NCI-H2107 treated with DMSO at 0.1 percent for 48 hours (cell line): Measurements from ENCODE around the gene CARS1.

ENCODE experiments used
- DNase-seq: peaks from one replicate; lab custom pipeline; 2025; ENCODE audit not compliant: unreplicated experiment; lab: John Stamatoyannopoulos, UW

CARS1 gene

DNA sequence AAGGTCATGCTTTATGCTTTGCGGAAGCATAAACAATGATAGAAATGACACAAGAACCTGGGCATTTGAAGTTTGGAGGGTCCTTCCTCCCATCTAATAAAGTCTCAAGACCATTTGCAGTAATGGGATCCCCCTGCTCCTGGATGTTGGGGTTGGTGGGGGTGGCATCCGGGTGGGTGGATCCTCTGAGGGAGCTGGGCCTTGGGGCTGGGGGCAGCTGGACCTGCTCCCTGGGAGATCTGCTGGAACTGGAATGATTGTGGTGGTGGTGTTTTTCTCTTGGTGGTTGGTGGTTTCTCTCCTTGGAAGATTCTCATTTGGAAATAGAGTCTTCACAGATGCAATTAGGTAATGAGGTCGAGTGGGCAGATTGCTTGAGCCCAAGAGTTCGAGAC is 62.9 kb downstream of the CARS1 start:
- no peak for DNase-seq

DNA sequence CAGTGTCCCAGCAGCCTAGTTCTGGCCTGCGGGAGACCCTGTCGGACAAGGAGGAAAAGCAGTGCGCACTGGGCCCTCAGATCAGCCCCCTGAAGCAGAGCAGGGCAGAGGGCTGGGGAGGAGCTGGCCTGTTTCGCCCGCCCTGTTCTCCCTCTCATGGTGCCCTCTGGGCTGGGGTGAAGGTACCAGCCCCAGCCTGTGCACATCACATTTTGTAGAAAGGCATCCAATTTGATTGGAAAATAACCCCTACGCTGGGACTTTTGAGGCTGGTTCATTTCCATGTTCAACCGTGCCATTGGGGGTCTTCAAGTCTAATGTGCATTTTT is 64.3 kb downstream of the CARS1 start:
- DNase-seq, result no peak

DNA sequence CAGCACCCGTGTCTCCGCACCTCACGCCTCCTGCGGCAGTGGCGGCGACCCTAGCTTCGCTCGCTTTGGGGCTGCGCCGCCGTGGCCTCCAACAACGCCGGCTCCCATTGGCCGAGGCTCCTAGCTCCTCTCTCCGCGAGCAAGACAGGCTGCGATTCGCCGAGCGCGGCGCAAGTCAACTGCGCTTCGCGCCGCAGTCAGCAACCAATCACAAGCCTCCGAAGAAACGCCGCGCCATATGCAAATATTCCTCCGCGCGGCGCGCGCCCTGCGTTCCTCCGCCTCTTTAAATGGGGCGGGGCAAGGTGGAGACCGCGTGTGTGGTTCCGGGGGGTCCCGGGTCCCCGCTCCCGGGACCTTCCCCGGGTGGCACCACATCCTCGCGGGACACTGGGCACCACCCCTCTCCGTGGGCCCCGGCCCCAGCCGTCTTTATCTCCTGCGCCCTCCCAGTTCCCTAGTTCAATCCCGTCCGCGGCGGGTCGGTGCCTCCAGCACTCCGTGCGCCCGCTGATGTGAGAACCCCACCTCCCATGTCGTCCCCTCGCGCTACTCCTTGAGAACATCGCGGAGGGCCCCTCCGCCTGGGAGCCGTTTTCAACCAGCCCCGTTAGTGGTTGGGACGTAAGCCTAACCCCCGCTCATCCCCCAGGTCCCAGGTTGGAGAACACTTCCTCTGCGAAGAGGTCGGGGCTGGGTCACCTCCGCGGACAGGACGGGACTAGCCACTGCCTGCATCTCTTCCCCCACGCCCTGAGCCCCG is 64.8 kb downstream of the CARS1 start, which contains the start of gene NAP1L4:
NAP1L4 (minus strand) TSS at position 96 of the 763 bp plus-strand sequence. CDS start 13,109 bp downstream, outside the sequence.
- peak; percentile 86 for DNase-seq

DNA sequence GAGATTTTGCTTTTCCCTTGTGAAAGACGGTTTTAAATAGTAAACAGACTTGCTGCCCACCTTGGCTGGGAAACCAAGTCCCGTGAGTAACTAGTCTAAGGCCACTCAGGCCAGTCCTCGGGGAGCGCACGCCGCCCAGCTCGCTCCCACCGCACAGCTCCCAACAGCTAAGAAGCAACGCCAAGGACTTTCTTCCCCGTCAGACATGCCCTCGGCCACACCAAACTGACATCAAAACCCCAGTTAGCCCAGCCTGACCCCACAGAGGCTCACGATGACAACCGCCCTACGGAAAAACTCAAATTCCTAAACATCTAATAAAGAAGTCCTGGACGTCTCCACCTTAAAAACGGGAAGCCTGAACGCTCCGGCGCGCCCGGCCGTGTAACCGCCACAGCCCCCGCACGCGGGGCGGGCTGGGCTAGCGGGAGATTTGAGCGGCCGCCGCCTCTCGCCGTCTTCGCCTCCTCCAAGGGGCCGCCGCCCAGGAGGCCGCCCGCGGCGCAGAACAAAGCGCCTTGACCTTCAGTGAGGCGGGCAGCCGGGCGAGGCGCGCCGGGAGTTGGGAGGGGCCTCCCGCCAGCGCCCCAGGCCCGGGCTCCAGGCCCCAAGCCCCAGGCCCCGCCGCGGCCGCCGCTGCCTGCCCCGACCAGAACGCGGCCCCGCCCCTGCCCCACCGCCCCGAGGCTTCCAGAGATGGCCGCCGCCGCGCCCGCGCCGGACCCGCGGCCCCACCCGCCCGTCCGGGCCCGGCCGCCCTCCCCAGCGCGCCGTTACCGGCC is 65.6 kb downstream of the CARS1 start:
- no peak for DNase-seq

DNA sequence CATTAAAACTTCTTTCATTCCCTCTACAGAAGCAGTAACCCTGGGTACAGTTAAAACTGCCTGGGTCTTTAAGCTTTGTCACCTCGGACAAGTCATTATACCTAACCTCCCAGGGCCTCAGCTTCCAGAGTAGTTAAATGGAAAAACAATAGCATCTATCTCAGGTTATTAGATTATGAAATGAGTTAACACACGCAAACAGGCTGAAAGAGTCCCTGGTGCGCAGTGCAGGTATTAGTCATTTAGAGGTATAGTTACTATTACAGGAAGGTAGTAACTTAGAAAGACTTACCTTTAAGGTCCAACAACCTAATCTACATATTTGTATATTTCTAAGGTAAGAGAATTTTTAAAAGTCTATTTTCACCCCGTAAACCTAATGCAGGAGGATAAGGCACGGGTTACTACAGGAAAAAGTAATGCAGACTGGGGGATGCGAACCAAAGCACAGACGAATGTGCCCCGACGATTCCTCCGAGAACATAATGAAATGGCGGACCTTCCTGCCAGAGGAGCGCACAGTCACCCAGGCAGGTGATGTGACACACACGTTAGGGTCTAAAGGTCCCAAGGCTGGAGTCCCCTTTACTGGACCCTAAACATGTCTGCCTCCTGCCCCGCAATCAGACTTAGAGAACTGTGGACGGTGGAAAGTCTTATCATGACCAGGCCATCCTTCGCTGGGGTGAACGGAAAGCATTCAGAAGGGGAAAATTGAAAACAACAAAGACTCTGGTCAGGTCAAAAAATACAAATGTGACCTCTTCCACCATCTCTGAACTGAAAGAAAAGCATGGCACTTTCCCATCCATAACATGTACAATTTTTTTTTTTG is 66.4 kb downstream of the CARS1 start:
- no peak for DNase-seq

DNA sequence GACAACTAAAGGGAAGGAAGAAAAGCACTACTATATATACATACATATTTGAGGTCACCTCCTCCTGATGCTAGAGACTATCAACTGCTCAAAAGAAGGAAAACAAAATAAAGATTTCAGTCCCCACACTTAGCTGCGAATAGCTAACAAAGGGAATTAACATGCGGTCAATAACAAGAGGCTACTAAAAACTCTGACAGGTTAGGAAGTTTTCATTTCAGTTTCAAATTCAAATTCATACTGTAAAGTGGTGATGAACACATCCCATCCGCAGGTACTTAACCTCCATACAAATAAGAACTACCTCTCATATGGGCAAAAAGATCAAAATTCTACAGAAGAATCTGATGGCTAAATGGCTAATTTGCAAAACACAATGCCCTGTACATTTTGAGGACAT is 67.7 kb downstream of the CARS1 start:
- DNase-seq, result no peak

DNA sequence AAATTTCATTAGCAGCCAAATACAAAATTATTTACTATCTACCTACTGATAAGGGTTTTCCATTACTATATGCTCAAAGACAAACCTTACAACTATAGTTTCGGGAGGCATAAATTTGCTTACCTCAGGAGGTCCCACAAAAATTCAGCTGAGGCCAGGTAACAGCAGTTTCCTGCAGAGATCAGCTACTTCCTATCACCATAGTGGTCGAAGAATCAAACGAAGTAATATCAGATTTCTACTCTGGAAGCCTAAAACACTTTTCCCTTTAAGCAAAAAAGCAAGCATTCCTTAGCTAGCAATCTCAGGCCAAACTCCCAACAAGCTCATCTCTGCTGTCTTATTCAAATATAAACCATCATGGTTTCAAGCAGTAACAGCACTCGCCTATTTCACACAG is 68.2 kb downstream of the CARS1 start:
- DNase-seq, result no peak

DNA sequence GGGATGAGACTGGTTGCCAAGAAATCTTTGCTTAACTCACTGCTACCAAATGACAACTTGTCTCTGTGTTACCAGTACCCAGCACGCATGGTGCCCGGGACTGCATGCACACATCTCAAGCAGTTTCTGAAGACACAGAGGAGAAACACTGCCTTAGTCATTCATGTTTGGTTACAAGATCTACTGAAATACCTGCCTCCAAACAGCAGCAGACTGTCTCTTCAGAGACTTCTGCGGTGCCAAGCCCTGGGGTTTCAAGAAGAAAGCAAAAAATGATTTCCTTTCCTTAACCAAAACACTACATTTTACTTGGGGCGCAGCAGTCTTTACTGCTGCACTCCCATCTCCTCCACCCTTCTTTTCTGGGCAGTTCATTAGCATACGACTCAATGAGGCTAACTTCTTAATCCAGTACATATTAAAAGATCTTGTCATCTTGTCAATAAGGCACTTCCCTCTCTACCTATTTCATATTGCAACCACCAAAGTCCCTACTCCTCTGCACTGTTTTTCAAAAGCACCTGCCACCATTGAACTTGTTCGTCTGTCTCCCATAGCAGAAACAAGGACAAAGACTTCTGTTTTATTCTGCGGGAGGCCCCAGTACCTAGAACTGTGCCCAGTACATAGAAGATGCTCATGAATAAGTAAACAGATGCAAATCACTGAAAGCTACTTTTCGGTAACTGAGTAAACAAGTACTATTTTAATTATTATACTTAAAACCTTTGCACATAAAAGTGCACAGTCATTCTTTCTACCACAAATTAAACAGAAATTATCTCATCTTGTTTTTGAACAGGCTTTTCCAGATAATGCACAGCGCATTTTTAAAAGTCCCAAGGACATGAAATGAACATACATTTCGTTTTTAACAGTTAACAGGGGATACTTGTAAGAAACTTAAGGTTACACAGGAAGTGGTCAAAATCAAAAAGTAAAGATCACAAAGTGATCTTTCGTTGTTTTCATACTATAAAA is 69.1 kb downstream of the CARS1 start:
- no peak for DNase-seq

DNA sequence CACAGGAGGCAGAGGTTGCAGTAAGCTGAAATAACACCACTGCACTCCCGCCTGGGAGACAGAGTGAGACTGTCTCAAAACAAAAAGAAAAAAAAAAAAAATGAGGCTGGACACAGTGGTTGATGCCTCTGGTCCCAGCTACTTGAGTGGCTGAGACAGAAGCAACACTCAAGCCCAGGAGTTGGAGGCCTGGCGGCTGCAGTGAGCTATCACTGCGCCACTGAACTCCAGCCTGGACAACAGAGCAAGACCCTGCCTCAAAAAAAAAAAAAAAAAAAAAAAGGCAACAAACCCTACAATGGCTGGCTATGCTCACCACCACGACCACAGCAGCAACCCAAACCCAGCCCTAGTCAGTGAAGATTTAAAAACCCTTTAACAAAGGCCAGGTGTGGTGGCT is 73.3 kb downstream of the CARS1 start:
- no peak for DNase-seq

DNA sequence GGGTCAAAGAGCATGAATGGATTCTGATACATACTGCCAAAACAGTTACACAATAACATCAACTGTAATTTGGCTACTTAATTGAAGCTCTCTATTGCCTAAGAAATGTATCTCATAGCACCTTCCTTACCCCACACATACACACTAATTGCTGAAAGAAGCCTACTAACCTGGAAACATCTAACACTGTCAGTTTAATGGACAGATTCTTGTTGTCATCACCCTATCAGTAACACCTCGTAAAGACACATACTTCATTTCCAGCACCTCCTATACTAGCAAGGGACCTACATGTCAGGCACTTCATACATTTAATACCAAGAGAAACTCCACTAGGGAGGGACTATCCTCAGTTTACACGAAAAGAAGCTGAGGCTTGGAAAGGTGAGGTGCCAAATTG is 75.0 kb downstream of the CARS1 start:
- DNase-seq, result no peak

DNA sequence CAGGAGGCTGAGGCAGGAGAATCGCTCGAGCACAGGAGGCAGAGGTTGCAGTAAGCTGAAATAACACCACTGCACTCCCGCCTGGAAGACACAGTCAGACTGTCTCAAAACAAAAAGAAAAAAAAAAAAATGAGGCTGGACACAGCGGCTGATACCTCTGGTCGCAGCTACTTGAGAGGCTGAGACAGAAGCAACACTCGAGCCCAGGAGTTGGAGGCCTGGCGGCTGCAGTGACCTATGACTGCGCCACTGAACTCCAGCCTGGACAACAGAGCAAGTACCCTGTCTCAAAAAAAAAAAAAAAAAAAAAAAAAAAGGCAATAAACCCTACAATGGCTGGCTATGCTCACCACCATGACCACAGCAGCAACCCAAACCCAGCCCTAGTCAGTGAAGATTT is 76.1 kb downstream of the CARS1 start:
- no peak for DNase-seq

DNA sequence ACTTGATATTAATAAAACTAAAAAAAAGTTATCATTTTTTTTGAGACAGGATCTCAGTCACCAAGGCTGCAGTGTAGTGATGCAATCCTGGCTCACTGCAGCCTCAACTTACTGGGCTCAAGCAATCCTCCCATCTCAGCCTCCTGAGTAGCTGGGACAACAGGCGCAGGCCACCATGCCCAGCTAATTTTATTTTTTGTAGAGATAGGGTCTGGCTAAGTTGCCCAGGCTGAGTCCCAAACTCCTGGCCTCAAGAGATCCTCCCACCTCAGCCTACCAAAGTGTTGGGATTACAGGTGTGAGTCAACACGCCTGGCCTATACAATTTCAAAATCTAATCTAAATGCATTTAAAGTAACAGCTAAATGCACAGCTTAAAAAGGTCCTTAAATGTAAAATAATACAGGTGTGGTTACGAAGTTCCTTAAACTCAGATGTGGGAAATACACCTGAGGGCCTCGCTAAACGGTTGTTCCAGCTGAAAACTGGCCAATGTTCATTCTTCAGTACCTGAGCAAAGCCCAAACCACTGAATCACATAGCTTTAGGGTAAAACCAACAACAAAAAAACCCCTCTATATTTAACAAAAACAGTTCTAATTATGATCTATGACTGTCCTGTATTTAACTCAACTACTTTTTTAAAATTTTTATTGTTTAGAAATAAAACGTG is 76.9 kb downstream of the CARS1 start:
- DNase-seq, result no peak

DNA sequence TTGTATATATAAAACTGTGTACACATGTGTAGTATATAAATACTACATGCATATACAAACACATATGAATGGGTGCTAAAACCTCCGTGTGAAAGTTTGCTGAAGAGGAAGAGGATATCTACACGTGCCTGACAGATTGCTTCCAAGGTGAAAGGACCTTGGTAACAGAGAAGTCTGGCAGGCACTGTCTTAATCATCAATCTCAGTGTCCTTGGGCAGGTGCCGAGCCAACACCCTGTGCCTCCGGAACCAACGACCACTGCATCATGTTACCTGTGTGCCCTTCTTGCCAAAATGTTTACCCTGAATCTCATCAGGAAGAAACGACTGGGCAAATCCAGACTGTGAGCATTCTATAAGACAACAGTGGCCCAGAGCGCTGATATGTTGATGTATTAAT is 80.1 kb downstream of the CARS1 start:
- no peak for DNase-seq

DNA sequence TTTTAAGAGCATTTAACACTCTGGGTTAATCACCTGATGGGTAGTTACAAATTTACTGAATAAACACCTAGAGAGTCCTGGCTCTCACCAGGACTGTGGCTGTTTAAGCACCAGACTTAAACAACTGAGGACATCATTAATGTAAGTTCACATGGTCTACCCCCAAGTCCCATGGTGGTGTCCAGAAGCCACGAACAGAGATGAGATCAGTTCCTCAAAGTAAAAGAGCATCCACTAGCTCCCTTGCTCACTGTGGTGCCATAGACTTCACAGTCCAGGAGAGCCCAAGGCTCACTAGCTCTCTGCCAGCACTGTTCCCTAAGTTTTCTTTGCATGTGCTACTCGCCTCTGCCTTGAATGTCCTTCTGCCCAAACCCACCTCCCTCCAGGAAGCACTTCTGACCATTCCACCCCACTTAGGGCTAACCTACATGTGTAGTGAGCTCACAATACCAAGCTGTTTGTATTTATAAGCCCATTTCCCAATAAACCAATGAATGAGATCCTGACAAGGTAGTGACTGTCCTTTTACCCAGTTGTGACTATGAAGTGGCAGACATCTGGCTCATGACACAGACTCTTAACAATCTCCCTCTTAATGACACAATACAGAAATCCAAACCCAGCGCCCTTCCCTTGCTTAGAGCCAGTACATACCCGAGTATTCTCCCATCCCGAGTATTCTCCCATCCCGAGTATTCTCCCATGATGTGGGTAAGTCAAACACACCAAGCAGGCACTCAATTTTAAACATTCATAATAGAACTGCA is 80.7 kb downstream of the CARS1 start:
- DNase-seq, result no peak

DNA sequence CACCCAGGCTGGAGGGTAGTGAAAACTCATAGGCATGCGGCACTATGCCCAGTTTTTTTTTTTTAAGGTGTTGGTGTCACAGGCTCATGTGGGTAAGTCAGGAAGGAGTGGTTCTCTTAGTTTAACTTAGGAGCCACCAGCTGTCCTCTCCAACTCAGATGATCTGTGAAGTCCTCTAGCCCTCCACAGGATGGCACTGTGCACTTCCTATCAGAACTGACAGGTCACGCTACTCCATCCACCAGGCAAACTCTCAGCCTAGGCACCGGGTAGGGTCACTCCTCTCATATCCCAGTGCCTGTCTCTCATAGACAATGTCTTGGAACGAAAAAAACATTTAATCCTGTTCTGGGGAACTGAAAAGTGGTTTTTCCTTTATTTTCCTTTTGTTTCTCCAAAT is 81.6 kb downstream of the CARS1 start:
- peak; percentile 10 for DNase-seq

DNA sequence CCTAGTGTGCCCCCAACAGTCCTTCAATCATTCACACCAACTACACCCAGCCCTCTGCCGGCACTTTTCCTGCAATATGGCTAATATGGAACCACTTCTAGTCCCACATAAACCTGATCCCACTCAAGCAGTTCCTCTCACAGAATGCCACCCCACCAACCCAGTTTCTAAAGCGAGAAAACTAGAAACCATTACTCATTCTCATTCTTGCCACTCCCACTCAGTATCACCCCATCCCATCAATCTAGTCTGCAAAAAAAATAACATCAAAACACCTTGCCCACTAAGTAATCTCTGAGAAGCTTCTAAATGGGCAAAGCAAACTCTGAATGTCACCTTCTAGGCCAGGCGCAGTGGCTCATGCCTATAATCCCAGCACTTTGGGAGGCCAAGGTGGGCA is 83.0 kb downstream of the CARS1 start:
- no peak for DNase-seq

DNA sequence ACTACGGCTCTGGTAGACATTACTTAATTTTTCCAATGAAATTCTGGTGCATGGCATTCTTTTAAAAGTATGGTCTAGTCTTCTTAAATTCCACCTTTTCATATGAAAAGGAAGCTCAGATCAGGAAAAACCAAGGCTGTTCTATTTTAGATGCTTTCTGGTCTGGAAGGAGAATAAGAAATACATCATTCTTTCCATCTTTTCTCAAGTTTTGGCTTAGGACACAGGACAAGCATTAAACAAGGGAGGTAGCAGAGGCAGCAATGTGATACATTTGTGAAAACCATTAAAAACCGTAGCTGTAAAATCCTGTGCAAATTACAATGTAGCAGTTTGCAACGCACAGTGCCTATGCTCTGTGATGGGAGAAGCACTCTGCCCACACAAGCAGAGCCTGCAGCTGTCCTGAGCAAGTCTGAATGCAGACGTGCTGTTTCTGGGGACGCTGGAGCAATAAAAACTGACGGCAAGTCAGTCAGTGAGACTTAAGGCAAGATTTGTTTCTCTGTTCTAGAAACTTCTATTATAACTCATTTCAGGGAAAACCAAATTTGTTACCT is 88.8 kb downstream of the CARS1 start:
- no peak for DNase-seq

DNA sequence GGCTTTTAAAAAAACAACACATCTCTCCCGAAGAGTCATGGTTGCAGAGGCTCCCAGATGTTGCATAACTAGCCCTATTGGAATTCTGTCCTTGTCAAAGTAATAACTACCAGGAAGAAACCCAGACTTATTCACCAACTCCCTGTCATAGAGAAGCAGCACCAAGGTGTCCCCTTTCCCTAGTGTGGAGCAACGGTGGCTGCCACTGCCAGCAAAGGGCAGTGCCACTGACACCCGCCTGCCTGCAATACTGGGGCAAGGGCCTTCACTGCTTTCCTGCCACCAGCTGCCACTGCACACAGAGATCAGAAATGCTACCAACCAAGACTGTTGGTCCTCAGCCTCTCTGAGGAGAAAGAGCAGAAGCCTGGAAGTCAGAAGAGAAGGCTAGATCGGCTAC is 92.4 kb downstream of the CARS1 start:
- no peak for DNase-seq

DNA sequence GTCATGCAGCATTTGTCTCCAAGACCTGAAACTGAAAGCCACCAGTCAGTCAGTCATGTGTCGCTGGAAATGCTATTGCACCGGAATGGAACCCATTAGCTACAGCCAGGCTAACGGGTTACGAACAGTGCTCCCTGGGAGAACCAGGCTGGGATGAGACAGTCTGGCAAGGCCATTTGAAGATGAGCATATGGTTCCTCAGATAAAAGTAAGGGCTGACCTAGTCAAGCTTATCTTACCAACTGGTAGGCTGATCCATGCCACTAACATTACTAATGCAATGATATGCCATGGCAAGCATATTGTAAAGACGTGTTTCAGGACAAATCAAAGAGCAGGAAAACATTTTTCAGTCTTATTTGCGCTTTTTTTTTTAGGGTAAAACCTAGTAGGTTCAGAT is 93.5 kb downstream of the CARS1 start:
- DNase-seq, result no peak
